ENCODE results near the gene NFIX. TPM values are rescaled to one million over a fixed set of nuclear protein-coding genes. Genes with fewer than 3 reads are reported as not detected.

NFIX gene
- total and polyA plus RNA-seq, 2 donors (not counting 3 experiments of a cell fraction or from before 2014, with no cell fraction given): 9.8 to 37.7 TPM

DNA sequence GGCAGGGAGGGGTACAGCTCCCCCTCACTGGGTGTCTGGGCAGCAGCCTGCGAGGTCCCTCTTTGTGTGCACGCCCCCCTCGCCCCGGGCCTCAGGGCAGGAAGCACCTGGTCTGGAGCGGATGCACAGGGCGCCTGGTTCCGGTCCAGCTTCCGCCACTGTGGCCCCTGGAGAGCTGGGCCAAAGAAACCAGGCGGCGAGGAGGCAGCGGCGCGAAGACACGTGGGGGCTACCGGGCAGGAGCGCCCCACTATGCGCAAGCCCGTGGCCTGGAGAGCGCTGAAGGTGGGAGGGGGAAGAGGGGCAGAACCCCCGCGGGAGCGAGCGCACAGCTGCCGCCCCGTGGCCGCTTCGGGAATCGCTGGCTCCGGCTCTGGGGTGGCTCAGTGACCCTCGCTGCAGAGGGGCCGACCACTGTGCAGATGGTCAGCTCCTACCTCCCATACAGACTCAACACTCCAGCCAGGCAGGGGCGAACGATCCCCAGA lies 109.1 kb downstream of the NFIX start:
- Histone ChIP-seq H3K79me2 (ENCODE audit: control insufficient read depth, insufficient read depth, low read length) (peaks cover 28% of the 10 kb centered on the region), H3K36me3 (ENCODE audit: control insufficient read depth in 2 of 2, extremely low read depth in 1 of 2, insufficient read depth in 2 of 2, low read length in 2 of 2) (peaks cover 3 to 9% of the 10 kb centered on the region in 2 experiments), H3K4me3 (replicated peaks in 1 of 3; ENCODE audit: insufficient read depth in 1 of 3, low read depth in 1 of 3, low read length in 3 of 3) (no peak overlapping the region), H3K4me2 (ENCODE audit: insufficient read depth, low read length) (peak overlapping the region; percentile 34), H3K27me3 (ENCODE audit: control insufficient read depth in 2 of 2, insufficient read depth in 2 of 2, low read length in 2 of 2) (no peaks in the 10 kb centered on the region), H2AFZ (ENCODE audit: low read depth, low read length) (no peak overlapping the region), H3K9ac (replicated peaks; ENCODE audit: extremely low read depth, insufficient read depth, low read length) (peak overlapping the region; percentile 35), H3K9me3 (replicated peaks; ENCODE audit: control insufficient read depth, insufficient read depth, low read length) (no peaks in the 10 kb centered on the region), H3K4me1 (ENCODE audit: control insufficient read depth, extremely low read depth, insufficient read depth, low read length) (peaks cover 41% of the 10 kb centered on the region), H3K9me1 (replicated peaks; ENCODE audit: control insufficient read depth, extremely low read depth, insufficient read depth, low read length) (no peaks in the 10 kb centered on the region), H4K20me1 (replicated peaks; ENCODE audit: control insufficient read depth, extremely low read depth, insufficient read depth, low read length) (no peaks in the 10 kb centered on the region), H3K27ac (ENCODE audit: insufficient read depth, low read depth, low read length) (peak overlapping the region; percentile 60)
- CTCF ChIA-PET: interaction anchor here (0.8 to 3.6 kb wide), 10 partner anchors 9 to 139 kb away, joined by 3 to 24 read pairs (median 6); partner anchors contain the start of genes NACC1 and TRMT1
- DNase-seq (ENCODE audit: low read depth, low spot score): peak; percentile 94
- no TSS peak for BruUV-seq (replicated peaks)
- peak; percentile 99 for TF ChIP-seq POLR2AphosphoS5 (IDR thresholded peaks at IDR 0.05; ENCODE audit: insufficient read depth, low read depth, low read length)
- TF ChIP-seq FOS (IDR thresholded peaks at IDR 0.05; ENCODE audit: borderline replicate concordance, insufficient read depth, low read length): no peak
- TF ChIP-seq POLR2A (IDR thresholded peaks at IDR 0.05; ENCODE audit: low read depth, low read length): peak; percentile 80
- TF ChIP-seq MAX (IDR thresholded peaks at IDR 0.05; ENCODE audit: insufficient read depth, insufficient read length): peak; percentile 82
- TF ChIP-seq EZH2 (IDR thresholded peaks at IDR 0.05; ENCODE audit: borderline replicate concordance, low read depth, low read length, severe bottlenecking): no peak
- peak; percentile 78 for TF ChIP-seq MYC (IDR thresholded peaks at IDR 0.05; ENCODE audit: low read depth, low read length)
- TF ChIP-seq JUN (IDR thresholded peaks at IDR 0.05; ENCODE audit: borderline replicate concordance, insufficient read depth, insufficient read length, low read depth): no peak
- peak; percentile 85 to 95 for TF ChIP-seq CTCF (IDR thresholded peaks at IDR 0.05; ENCODE audit: extremely low read depth in 1 of 2, insufficient read depth in 1 of 2, low read depth in 1 of 2, low read length in 2 of 2)
- TF ChIP-seq GATA2 (IDR thresholded peaks at IDR 0.05; ENCODE audit: insufficient read depth, insufficient read length, low read depth, low read length): peak; percentile 82
- FAIRE-seq: peak; percentile 95
- intact Hi-C loops (cut with micrococcal nuclease): loop anchor here (5.0 kb wide), 2 partner anchors 143 to 903 kb away; partner anchors contain the start of gene RFX1
- dilution Hi-C loops (cut with MboI; ENCODE audit: extremely low pct_ligation_motif_present, low sequenced_read_pairs): no loop called here
- POLR2A ChIA-PET: interaction anchor here (1.2 to 3.2 kb wide), 2 partner anchors 10 to 14 kb away, joined by 3 to 6 read pairs; partner anchors contain the start of gene NACC1

Measured in endothelial cell of umbilical vein (primary cell).